H1 (cell line): ENCODE data around the gene PPP1R13B. TPM values are rescaled to one million over a fixed set of nuclear protein-coding genes. Genes with fewer than 3 reads are reported as not detected.

Source experiments
- CTCF ChIA-PET: fragments of 300-600 bp; sonication (Branson Sonifier 250); formaldehyde crosslinking; loops from one replicate; lab custom pipeline; 2021; ENCODE audit not compliant: partially characterized antibody; lab: Charles Lee
- POLR2A ChIA-PET: fragments of 300-600 bp; sonication (Branson Sonifier 250); formaldehyde crosslinking; loops from one replicate; lab custom pipeline; 2021; ENCODE audit warnings: inconsistent platforms; ENCODE audit not compliant: partially characterized antibody; lab: Charles Lee
- DNase-seq, 2 experiments: peaks; one replicate each; pipeline versions ENCODE4 v3.0.0 to v3.0.0-alpha.2; 2010 to 2022; ENCODE audit warnings: low spot score in 2 of 2, low read depth in 1 of 2, mixed read lengths in 1 of 2
- FAIRE-seq: peaks from 2 replicates; lab custom pipeline; 2011; peaks lifted over from hg19 to GRCh38; lab: Jason Lieb, UNC
- H2AFZ ChIP-seq: 2 replicates; pipeline ENCODE4 v1.8.1; 2012; ENCODE audit warnings: low read length, inconsistent platforms
- H2AK5ac ChIP-seq: 2 replicates; pipeline ENCODE4 v1.6.1; 2013; ENCODE audit warnings: low read depth, low read length
- H2BK120ac ChIP-seq: replicated peaks from 2 replicates; pipeline ENCODE3; 2013; ENCODE audit warnings: low read depth, low read length, inconsistent platforms
- H2BK12ac ChIP-seq: 2 replicates; pipeline ENCODE4 v1.6.1; 2013; ENCODE audit warnings: low read depth, low read length
- H2BK15ac ChIP-seq: 2 replicates; pipeline ENCODE4 v1.6.1; 2013; ENCODE audit warnings: low read length
- H2BK20ac ChIP-seq: 2 replicates; pipeline ENCODE4 v1.6.1; 2013; ENCODE audit warnings: low read length
- H2BK5ac ChIP-seq: 2 replicates; pipeline ENCODE4 v1.6.1; 2013; ENCODE audit warnings: low read depth, low read length
- H3K14ac ChIP-seq: 2 replicates; pipeline ENCODE4 v1.6.1; 2013; ENCODE audit warnings: inconsistent platforms; ENCODE audit not compliant: insufficient read length
- H3K18ac ChIP-seq: 2 replicates; pipeline ENCODE4 v1.6.1; 2013; ENCODE audit warnings: low read length; ENCODE audit errors: extremely low read depth
- H3K23ac ChIP-seq: 2 replicates; pipeline ENCODE4 v1.6.1; 2013; ENCODE audit warnings: inconsistent platforms; ENCODE audit not compliant: insufficient read length
- H3K23me2 ChIP-seq: 2 replicates; pipeline ENCODE4 v1.6.1; 2013; ENCODE audit warnings: low read depth, low read length
- H3K27ac ChIP-seq: 2 replicates; pipeline ENCODE4 v1.6.1; 2011; ENCODE audit warnings: low read depth, low read length, inconsistent platforms
- H3K27me3 ChIP-seq, 4 experiments: replicated peaks in 1 of 4; 1 replicate in 1 of 4; 2 replicates in 3 of 4; pipeline versions ENCODE4 v1.6.1 to v1.8.1; 2011 to 2013; ENCODE audit warnings: low read length in 3 of 4, mild to moderate bottlenecking in 3 of 4, inconsistent platforms in 2 of 4, mixed read lengths in 2 of 4, moderate library complexity in 1 of 4; ENCODE audit not compliant: control insufficient read depth in 3 of 4, insufficient read depth in 3 of 4; ENCODE audit errors: extremely low read depth in 1 of 4
- H3K36me3 ChIP-seq, 4 experiments: 2 replicates each; pipeline versions ENCODE4 v1.6.1 to v1.8.1; 2011 to 2013; ENCODE audit warnings: mild to moderate bottlenecking in 4 of 4, low read length in 3 of 4, moderate library complexity in 2 of 4, control low read depth in 1 of 4, inconsistent platforms in 1 of 4; ENCODE audit not compliant: insufficient read depth in 4 of 4, control insufficient read depth in 2 of 4
- H3K4ac ChIP-seq: replicated peaks from 2 replicates; pipeline ENCODE3; 2013; ENCODE audit warnings: low read length, low read depth, mixed read lengths, inconsistent platforms; ENCODE audit not compliant: insufficient read length
- H3K4me1 ChIP-seq, 4 experiments: replicated peaks in 1 of 4; 1 replicate in 1 of 4; 2 replicates in 3 of 4; pipeline versions ENCODE4 v1.6.1 to v1.8.1; 2011 to 2013; ENCODE audit warnings: low read length in 3 of 4, inconsistent platforms in 2 of 4, mixed read lengths in 1 of 4; ENCODE audit not compliant: insufficient read depth in 4 of 4, control insufficient read depth in 3 of 4
- H3K4me2 ChIP-seq, 2 experiments: 2 replicates each; pipeline versions ENCODE4 v1.6.1 to v1.8.1; 2011 to 2013; ENCODE audit warnings: low read depth in 2 of 2, low read length in 2 of 2, control low read depth in 1 of 2, inconsistent platforms in 1 of 2, mild to moderate bottlenecking in 1 of 2; ENCODE audit not compliant: insufficient read depth in 1 of 2
- H3K4me3 ChIP-seq, 4 experiments: fragments of 200-600, 300-600 bp in 1 of 4; sonication (generic), shearing (Covaris generic), sonication (Bioruptor Twin) in 1 of 4; 2 replicates each; pipeline versions ENCODE4 v1.5.1 to v1.8.1; 2011 to 2016; ENCODE audit warnings: low read length in 4 of 4, low read depth in 3 of 4, control low read depth in 2 of 4, inconsistent platforms in 2 of 4, mild to moderate bottlenecking in 2 of 4, mixed read lengths in 1 of 4, moderate library complexity in 1 of 4; ENCODE audit not compliant: insufficient read depth in 2 of 4; ENCODE audit errors: extremely low read depth in 1 of 4
- H3K56ac ChIP-seq: replicated peaks from 2 replicates; pipeline ENCODE3; 2013; ENCODE audit warnings: low read depth, mild to moderate bottlenecking, mixed read lengths, low read length, inconsistent platforms; ENCODE audit not compliant: insufficient read length
- H3K79me1 ChIP-seq: 2 replicates; pipeline ENCODE4 v1.6.1; 2013; ENCODE audit warnings: low read depth, low read length, control low read depth
- H3K79me2 ChIP-seq, 2 experiments: 2 replicates each; pipeline versions ENCODE4 v1.6.1 to v1.8.1; 2012 to 2013; ENCODE audit warnings: low read length in 2 of 2, mild to moderate bottlenecking in 2 of 2, inconsistent platforms in 1 of 2; ENCODE audit not compliant: insufficient read depth in 2 of 2, control insufficient read depth in 1 of 2
- H3K9ac ChIP-seq, 4 experiments: replicated peaks in 1 of 4; 1 replicate in 1 of 4; 2 replicates in 3 of 4; pipeline versions ENCODE4 v1.6.1 to v1.8.1; 2011 to 2013; ENCODE audit warnings: low read depth in 3 of 4, low read length in 3 of 4, control low read depth in 2 of 4, mild to moderate bottlenecking in 2 of 4, moderate library complexity in 2 of 4, inconsistent platforms in 1 of 4; ENCODE audit errors: extremely low read depth in 1 of 4
- H3K9me3 ChIP-seq, 2 experiments: 2 replicates each; pipeline versions ENCODE4 v1.6.1 to v1.8.1; 2012 to 2013; ENCODE audit warnings: mild to moderate bottlenecking in 2 of 2, moderate library complexity in 2 of 2, control low read depth in 1 of 2, inconsistent platforms in 1 of 2, low read depth in 1 of 2, low read length in 1 of 2, mixed read lengths in 1 of 2; ENCODE audit not compliant: insufficient read depth in 2 of 2
- H4K20me1 ChIP-seq, 2 experiments: replicated peaks in 1 of 2; 2 replicates each; pipeline versions ENCODE3 to v1.8.1; 2011 to 2013; ENCODE audit warnings: inconsistent platforms in 2 of 2, low read length in 2 of 2, mild to moderate bottlenecking in 1 of 2; ENCODE audit not compliant: insufficient read depth in 2 of 2, control insufficient read depth in 1 of 2
- H4K5ac ChIP-seq: 2 replicates; pipeline ENCODE4 v1.6.1; 2013; ENCODE audit warnings: low read length, low read depth, mixed read lengths, inconsistent platforms; ENCODE audit not compliant: insufficient read length
- H4K8ac ChIP-seq: 2 replicates; pipeline ENCODE4 v1.8.0; 2013; ENCODE audit warnings: mild to moderate bottlenecking, moderate library complexity, low read length, inconsistent platforms; ENCODE audit not compliant: insufficient read depth; ENCODE audit errors: extremely low read depth
- H4K91ac ChIP-seq: replicated peaks from 2 replicates; pipeline ENCODE3; 2013; ENCODE audit warnings: low read length, mixed read lengths, inconsistent platforms; ENCODE audit not compliant: insufficient read length
- RAD21 ChIP-seq, 2 experiments: IDR thresholded peaks in 1 of 2; conservative IDR thresholded peaks in 1 of 2; 2 replicates each; pipeline ENCODE4 v1.6.1; 2011; ENCODE audit warnings: low read depth in 2 of 2, low read length in 2 of 2, improper control_type of control experiment in 1 of 2, inconsistent platforms in 1 of 2, mild to moderate bottlenecking in 1 of 2, moderate library complexity in 1 of 2
- WGBS, 2 experiments: shearing (Covaris generic) in 1 of 2; methylation state at CpG; one replicate each; pipeline versions ENCODE4 v1.1.6 to v1.1.7; 2013 to 2015; ENCODE audit warnings: low lambda C conversion rate in 2 of 2, mixed read lengths in 2 of 2, inconsistent platforms in 1 of 2, low coverage in 1 of 2, missing lambda C conversion rate in 1 of 2; ENCODE audit not compliant: insufficient replicate concordance in 2 of 2, insufficient coverage in 1 of 2, insufficient read length in 1 of 2; ENCODE audit errors: extremely low coverage in 1 of 2, missing lambda C conversion rate in 1 of 2; 5-methylcytosine and 5-hydroxymethylcytosine counted together
- polyA plus RNA-seq, 7 experiments: library from polyadenylated mRNA; depleted of rRNA in 3 of 7; stranded (reverse) in 5 of 7; unstranded in 2 of 7; fragments of >200 nt in 5 of 7; fragments of 200-250 nt in 2 of 7; gene quantifications; 1 replicate in 5 of 7; 2 replicates in 1 of 7; 4 replicates in 1 of 7; pipeline versions ENCODE4 v1.2.1 to v1.2.3, GENCODE V29; 2011 to 2013; ENCODE audit warnings: missing spikeins in 2 of 7, mixed read lengths in 2 of 7
- total RNA-seq: library from RNA; stranded (reverse); fragmentation: NEBNext Ultra II Directional; extraction: Animal tissue kit (Norgen Biotek cat#: 25700); gene quantifications from 2 replicates; pipeline ENCODE4 v1.2.1, GENCODE V29; 2021
- TF ChIP-seq, protein P1 (sequence below): IDR thresholded peaks from 2 replicates; pipeline ENCODE4 v1.6.1; 2012; ENCODE audit warnings: inconsistent platforms

PPP1R13B gene
- total and polyA plus RNA-seq, 2 of the 8 experiments (the other 6 are each of a cell fraction or from before 2014, with no cell fraction given): 2.6 to 8.9 TPM

DNA sequence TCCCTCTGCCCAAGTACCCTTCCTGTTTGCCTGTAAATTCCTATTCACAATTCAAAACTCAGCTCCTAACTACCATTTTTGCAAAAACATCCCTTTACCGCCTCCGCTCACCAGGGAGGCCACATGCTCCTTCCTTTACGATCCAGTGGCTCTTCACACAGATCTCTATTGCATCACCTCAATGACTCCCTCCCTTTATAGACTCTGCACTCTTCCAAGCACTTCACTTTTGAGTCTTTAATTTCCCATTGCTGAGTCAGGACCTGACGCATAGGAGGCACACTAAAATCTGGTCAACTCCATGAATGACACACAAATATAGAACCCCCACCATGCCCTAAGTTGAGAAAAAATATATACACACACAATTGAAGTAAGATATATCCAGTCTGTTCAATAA is 45.9 kb downstream of the PPP1R13B start:
- H2BK20ac ChIP-seq: no peak overlapping the region
- H3K23ac ChIP-seq: no peak overlapping the region
- H2BK120ac ChIP-seq: no peak overlapping the region
- no peak overlapping the region for H4K8ac ChIP-seq
- H3K27ac ChIP-seq: no peak overlapping the region
- H3K14ac ChIP-seq: no peak overlapping the region
- no peaks in the 10 kb centered on the region for H3K79me1 ChIP-seq
- no peak overlapping the region for H2BK12ac ChIP-seq
- no peaks in the 10 kb centered on the region for H4K20me1 ChIP-seq
- no peak overlapping the region for H3K4me2 ChIP-seq
- FAIRE-seq (no peak), DNase-seq (no peak)
- H3K4me1 ChIP-seq: peaks cover 0 to 5% (median 2%) of the 10 kb centered on the region in 4 experiments; a peak in 2 of 7 replicates
- ChIA-PET CTCF (interaction anchor here (0.7 to 4.4 kb wide), 5 partner anchors 15 to 119 kb away, joined by 3 to 21 read pairs (median 3); no protein-coding TSS in a partner anchor), POLR2A (no interaction called here)
- H3K9me3 ChIP-seq: no peaks in the 10 kb centered on the region
- no peak overlapping the region for H3K4me3 ChIP-seq
- no peak overlapping the region for H3K18ac ChIP-seq
- no peaks in the 10 kb centered on the region for H3K27me3 ChIP-seq
- peak overlapping the region; percentile 6; the same call in 1 of the 2 replicates for H2AFZ ChIP-seq
- H2BK15ac ChIP-seq: no peak overlapping the region
- no peak overlapping the region for H2BK5ac ChIP-seq
- no peaks in the 10 kb centered on the region for H3K36me3 ChIP-seq
- no peak overlapping the region for H3K9ac ChIP-seq
- H3K79me2 ChIP-seq: no peaks in the 10 kb centered on the region; a peak in 1 of 4 replicates
- WGBS, 2 experiments: 66% methylated on average over 4 of the region's 4 CpGs; no CpG with 5 or more reads in 1 of the 2 experiments
- H4K5ac ChIP-seq: no peak overlapping the region
- H2AK5ac ChIP-seq: no peak overlapping the region
- H4K91ac ChIP-seq: no peak overlapping the region
- no peak overlapping the region for H3K4ac ChIP-seq
- no peak overlapping the region for H3K56ac ChIP-seq
- H3K23me2 ChIP-seq: no peaks in the 10 kb centered on the region
- no peak for TF ChIP-seq RAD21 (IDR thresholded peaks at IDR 0.05 in 1 of 2, conservative IDR thresholded peaks at IDR 0.05 in 1 of 2; ENCODE audit: low read depth in 2 of 2, low read length in 2 of 2)
- TF ChIP-seq, protein P1, sequence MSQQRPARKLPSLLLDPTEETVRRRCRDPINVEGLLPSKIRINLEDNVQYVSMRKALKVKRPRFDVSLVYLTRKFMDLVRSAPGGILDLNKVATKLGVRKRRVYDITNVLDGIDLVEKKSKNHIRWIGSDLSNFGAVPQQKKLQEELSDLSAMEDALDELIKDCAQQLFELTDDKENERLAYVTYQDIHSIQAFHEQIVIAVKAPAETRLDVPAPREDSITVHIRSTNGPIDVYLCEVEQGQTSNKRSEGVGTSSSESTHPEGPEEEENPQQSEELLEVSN: peak; percentile 71; the same call in 1 of the 2 replicates
